KG1 (cell line): Measurements from ENCODE around the gene RAB3C.
"Not testable (repeated sequence)": the region's sequence is repeated elsewhere in the genome, so short reads cannot be mapped to it uniquely, and the experiment has no call there.

ENCODE experiments used
- DNase-seq: peaks from one replicate; lab custom pipeline; 2025; lab: John Stamatoyannopoulos, UW

The RAB3C gene

GRCh38 chr5:58675341-58675740, 92.5 kb downstream of the RAB3C start:
- no peak for DNase-seq

GRCh38 chr5:58677650-58678049, 94.8 kb downstream of the RAB3C start:
- DNase-seq = no peak

- no peak for DNase-seq
Measured at GRCh38 chr5:58680503-58680902, 97.6 kb downstream of the RAB3C start.

GRCh38 chr5:58681943-58682342, 99.1 kb downstream of the RAB3C start:
- DNase-seq = no peak

- no peak for DNase-seq
Measured at GRCh38 chr5:58683567-58683966, 100.7 kb downstream of the RAB3C start.

GRCh38 chr5:58687079-58687478, 104.2 kb downstream of the RAB3C start:
- DNase-seq = no peak

- DNase-seq = no peak
Measured at GRCh38 chr5:58687595-58687994, 104.7 kb downstream of the RAB3C start.

GRCh38 chr5:58699088-58699761, 116.3 kb downstream of the RAB3C start:
- not testable (repeated sequence) for DNase-seq

GRCh38 chr5:58699762-58700118, 116.9 kb downstream of the RAB3C start:
- no peak for DNase-seq

- no peak for DNase-seq
Measured at GRCh38 chr5:58703925-58704555, 121.2 kb downstream of the RAB3C start.

GRCh38 chr5:58706736-58707135, 123.9 kb downstream of the RAB3C start:
- no peak for DNase-seq

GRCh38 chr5:58708456-58708855, 125.6 kb downstream of the RAB3C start:
- no peak for DNase-seq

GRCh38 chr5:58710425-58710824, 127.5 kb downstream of the RAB3C start:
- not testable (repeated sequence) for DNase-seq

GRCh38 chr5:58710871-58711270, 128.0 kb downstream of the RAB3C start:
- no peak for DNase-seq

- DNase-seq = no peak
Measured at GRCh38 chr5:58711965-58712364, 129.1 kb downstream of the RAB3C start.

- DNase-seq = no peak
Measured at GRCh38 chr5:58714046-58714445, 131.2 kb downstream of the RAB3C start.

GRCh38 chr5:58715997-58716656, 133.3 kb downstream of the RAB3C start:
- DNase-seq = no peak

- no peak for DNase-seq
Measured at GRCh38 chr5:58716713-58717112, 133.8 kb downstream of the RAB3C start.

GRCh38 chr5:58717303-58718007, 134.6 kb downstream of the RAB3C start:
- DNase-seq = no peak

- DNase-seq = no peak
Measured at GRCh38 chr5:58718269-58718978, 135.5 kb downstream of the RAB3C start.

- no peak for DNase-seq
Measured at GRCh38 chr5:58722160-58722559, 139.3 kb downstream of the RAB3C start.

- DNase-seq = no peak
Measured at GRCh38 chr5:58724992-58725391, 142.1 kb downstream of the RAB3C start.
